ENCODE results near the gene FLCN.
"Not testable (repeated sequence)": the region's sequence is repeated elsewhere in the genome, so short reads cannot be mapped to it uniquely, and the experiment has no call there.

- TF ChIP-seq CTCF, POLR2A, EP300 (IDR thresholded peaks at IDR 0.05): not testable (repeated sequence)
These were observed 18.7 kb upstream of the FLCN start for GRCh38 chr17:17255689-17256088.

All from suprapubic skin (tissue), 3 donors.